ENCODE results near the gene NDUFAF2.
"Not testable (repeated sequence)": the region's sequence is repeated elsewhere in the genome, so short reads cannot be mapped to it uniquely, and the experiment has no call there.

Gene NDUFAF2

GRCh38 chr5:61050292-61050691, 105.3 kb downstream of the NDUFAF2 start:
- DNase-seq (ENCODE audit: low read depth, low spot score): no peak

- DNase-seq (ENCODE audit: low read depth, low spot score): no peak
Measured at GRCh38 chr5:61051267-61051666, 106.3 kb downstream of the NDUFAF2 start.

- no peak for DNase-seq (ENCODE audit: low read depth, low spot score)
Measured at GRCh38 chr5:61052882-61053281, 107.9 kb downstream of the NDUFAF2 start.

- no peak for DNase-seq (ENCODE audit: low read depth, low spot score)
Measured at GRCh38 chr5:61053937-61054336, 108.9 kb downstream of the NDUFAF2 start.

- DNase-seq (ENCODE audit: low read depth, low spot score): no peak
Measured at GRCh38 chr5:61055434-61056006, 110.5 kb downstream of the NDUFAF2 start.

- no peak for DNase-seq (ENCODE audit: low read depth, low spot score)
Measured at GRCh38 chr5:61059499-61059898, 114.5 kb downstream of the NDUFAF2 start.

GRCh38 chr5:61069150-61069549, 124.1 kb downstream of the NDUFAF2 start:
- no peak for DNase-seq (ENCODE audit: low read depth, low spot score)

- DNase-seq (ENCODE audit: low read depth, low spot score): no peak
Measured at GRCh38 chr5:61071526-61071925, 126.5 kb downstream of the NDUFAF2 start.

- no peak for DNase-seq (ENCODE audit: low read depth, low spot score)
Measured at GRCh38 chr5:61076626-61077025, 131.6 kb downstream of the NDUFAF2 start.

GRCh38 chr5:61081741-61082140, 136.7 kb downstream of the NDUFAF2 start:
- DNase-seq (ENCODE audit: low read depth, low spot score): no peak

GRCh38 chr5:61082516-61083280, 137.7 kb downstream of the NDUFAF2 start:
- no peak for DNase-seq (ENCODE audit: low read depth, low spot score)

GRCh38 chr5:61084658-61085057, 139.7 kb downstream of the NDUFAF2 start:
- no peak for DNase-seq (ENCODE audit: low read depth, low spot score)

GRCh38 chr5:61085885-61086284, 140.9 kb downstream of the NDUFAF2 start:
- no peak for DNase-seq (ENCODE audit: low read depth, low spot score)

- DNase-seq (ENCODE audit: low read depth, low spot score): no peak
Measured at GRCh38 chr5:61087921-61088320, 142.9 kb downstream of the NDUFAF2 start.

GRCh38 chr5:61089351-61089750, 144.3 kb downstream of the NDUFAF2 start:
- no peak for DNase-seq (ENCODE audit: low read depth, low spot score)

GRCh38 chr5:61093046-61093771, 148.2 kb downstream of the NDUFAF2 start:
- not testable (repeated sequence) for DNase-seq (ENCODE audit: low read depth, low spot score)

GRCh38 chr5:61097465-61097864, 152.5 kb downstream of the NDUFAF2 start:
- no peak for DNase-seq (ENCODE audit: low read depth, low spot score)

- DNase-seq (ENCODE audit: low read depth, low spot score): no peak
Measured at GRCh38 chr5:61098251-61098995, 153.4 kb downstream of the NDUFAF2 start.

- DNase-seq (ENCODE audit: low read depth, low spot score): no peak
Measured at GRCh38 chr5:61100437-61100836, 155.4 kb downstream of the NDUFAF2 start.

GRCh38 chr5:61114441-61114840, 169.4 kb downstream of the NDUFAF2 start:
- DNase-seq (ENCODE audit: low read depth, low spot score): no peak

- DNase-seq (ENCODE audit: low read depth, low spot score): no peak
Measured at GRCh38 chr5:61115968-61116367, 171.0 kb downstream of the NDUFAF2 start.

- DNase-seq (ENCODE audit: low read depth, low spot score): no peak
Measured at GRCh38 chr5:61119066-61119465, 174.1 kb downstream of the NDUFAF2 start.
